ENCODE results near the gene ANAPC7. TPM values are rescaled to one million over a fixed set of nuclear protein-coding genes. Genes with fewer than 3 reads are reported as not detected.

Gene ANAPC7
- total and polyA plus RNA-seq, 2 of the 13 experiments (the other 11 are each of a cell fraction or from before 2014, with no cell fraction given), result 40.0 to 69.1 TPM

DNA sequence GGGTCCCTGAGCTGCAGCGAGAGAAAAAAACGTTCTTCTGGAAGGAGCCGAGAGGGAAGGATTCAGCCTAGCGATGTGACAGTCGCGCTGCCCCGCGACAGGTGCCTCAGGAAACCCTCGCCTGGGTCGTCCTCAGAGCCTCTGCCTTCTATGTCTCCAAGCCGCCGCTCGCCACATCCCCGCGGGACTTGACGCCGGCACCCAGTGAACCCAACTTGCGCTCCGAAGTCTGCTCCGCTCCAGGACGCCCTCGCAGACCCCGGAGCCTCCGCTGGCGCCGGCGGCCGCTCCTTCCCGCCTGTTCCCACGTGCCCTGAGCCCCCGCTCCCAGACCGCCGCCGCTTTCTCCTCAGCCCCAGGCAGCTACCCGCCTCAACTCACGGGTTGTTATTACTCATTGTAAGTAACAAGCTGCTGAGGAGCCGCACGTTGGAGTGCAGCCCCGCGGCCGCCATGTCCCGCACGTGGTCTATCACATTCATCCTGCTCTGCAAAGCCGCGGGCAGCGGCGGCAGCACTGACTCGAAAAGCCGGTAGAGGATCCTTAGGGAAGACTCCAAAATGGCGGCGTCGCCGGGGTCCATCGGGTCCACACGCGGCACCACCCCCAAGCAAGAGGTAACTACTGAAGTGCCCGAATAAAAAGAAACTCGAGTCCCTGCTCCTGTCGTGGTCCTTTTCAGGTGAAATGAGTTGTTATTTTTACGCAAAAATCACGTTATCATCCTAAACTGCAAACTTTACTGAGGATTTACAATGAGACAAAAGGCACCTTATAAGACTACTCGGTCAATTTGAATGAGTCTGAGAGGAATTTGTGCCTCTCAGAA lies at the start of gene ANAPC7 (continued):
- TF ChIP-seq ZNF549 (CRISPR knock-in tag; IDR thresholded peaks at IDR 0.05), result no peak
- peak; percentile 35 for TF ChIP-seq HNRNPLL (IDR thresholded peaks at IDR 0.05; ENCODE audit: low read depth, low read length, poor library complexity, severe bottlenecking)
- TF ChIP-seq, protein P1, sequence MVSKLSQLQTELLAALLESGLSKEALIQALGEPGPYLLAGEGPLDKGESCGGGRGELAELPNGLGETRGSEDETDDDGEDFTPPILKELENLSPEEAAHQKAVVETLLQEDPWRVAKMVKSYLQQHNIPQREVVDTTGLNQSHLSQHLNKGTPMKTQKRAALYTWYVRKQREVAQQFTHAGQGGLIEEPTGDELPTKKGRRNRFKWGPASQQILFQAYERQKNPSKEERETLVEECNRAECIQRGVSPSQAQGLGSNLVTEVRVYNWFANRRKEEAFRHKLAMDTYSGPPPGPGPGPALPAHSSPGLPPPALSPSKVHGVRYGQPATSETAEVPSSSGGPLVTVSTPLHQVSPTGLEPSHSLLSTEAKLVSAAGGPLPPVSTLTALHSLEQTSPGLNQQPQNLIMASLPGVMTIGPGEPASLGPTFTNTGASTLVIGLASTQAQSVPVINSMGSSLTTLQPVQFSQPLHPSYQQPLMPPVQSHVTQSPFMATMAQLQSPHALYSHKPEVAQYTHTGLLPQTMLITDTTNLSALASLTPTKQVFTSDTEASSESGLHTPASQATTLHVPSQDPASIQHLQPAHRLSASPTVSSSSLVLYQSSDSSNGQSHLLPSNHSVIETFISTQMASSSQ (IDR thresholded peaks at IDR 0.05; ENCODE audit: low read depth), result no peak
- TF ChIP-seq, protein P1 (CRISPR knock-in tag; IDR thresholded peaks at IDR 0.05; ENCODE audit: borderline replicate concordance), result peak; percentile 32; the same call in 1 of the 2 replicates
- TF ChIP-seq, protein P2, sequence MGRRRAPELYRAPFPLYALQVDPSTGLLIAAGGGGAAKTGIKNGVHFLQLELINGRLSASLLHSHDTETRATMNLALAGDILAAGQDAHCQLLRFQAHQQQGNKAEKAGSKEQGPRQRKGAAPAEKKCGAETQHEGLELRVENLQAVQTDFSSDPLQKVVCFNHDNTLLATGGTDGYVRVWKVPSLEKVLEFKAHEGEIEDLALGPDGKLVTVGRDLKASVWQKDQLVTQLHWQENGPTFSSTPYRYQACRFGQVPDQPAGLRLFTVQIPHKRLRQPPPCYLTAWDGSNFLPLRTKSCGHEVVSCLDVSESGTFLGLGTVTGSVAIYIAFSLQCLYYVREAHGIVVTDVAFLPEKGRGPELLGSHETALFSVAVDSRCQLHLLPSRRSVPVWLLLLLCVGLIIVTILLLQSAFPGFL (CRISPR knock-in tag; IDR thresholded peaks at IDR 0.05), result no peak
- no peak for TF ChIP-seq HOXA7 (CRISPR knock-in tag; IDR thresholded peaks at IDR 0.05)
- no peak for TF ChIP-seq NR3C1 (CRISPR knock-in tag; IDR thresholded peaks at IDR 0.05)
- peak; percentile 96 for TF ChIP-seq MYC (CRISPR knock-in tag; IDR thresholded peaks at IDR 0.05; ENCODE audit: borderline replicate concordance)
- TF ChIP-seq ZFY (CRISPR knock-in tag; IDR thresholded peaks at IDR 0.05), result peak; percentile 45; the same call in 1 of the 2 replicates
- TF ChIP-seq SATB2 (CRISPR knock-in tag; IDR thresholded peaks at IDR 0.05), result peak; percentile 61; the same call in 1 of the 2 replicates
- TF ChIP-seq, protein P3, sequence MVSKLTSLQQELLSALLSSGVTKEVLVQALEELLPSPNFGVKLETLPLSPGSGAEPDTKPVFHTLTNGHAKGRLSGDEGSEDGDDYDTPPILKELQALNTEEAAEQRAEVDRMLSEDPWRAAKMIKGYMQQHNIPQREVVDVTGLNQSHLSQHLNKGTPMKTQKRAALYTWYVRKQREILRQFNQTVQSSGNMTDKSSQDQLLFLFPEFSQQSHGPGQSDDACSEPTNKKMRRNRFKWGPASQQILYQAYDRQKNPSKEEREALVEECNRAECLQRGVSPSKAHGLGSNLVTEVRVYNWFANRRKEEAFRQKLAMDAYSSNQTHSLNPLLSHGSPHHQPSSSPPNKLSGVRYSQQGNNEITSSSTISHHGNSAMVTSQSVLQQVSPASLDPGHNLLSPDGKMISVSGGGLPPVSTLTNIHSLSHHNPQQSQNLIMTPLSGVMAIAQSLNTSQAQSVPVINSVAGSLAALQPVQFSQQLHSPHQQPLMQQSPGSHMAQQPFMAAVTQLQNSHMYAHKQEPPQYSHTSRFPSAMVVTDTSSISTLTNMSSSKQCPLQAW (CRISPR knock-in tag; IDR thresholded peaks at IDR 0.05), result no peak
- TF ChIP-seq, protein P4, sequence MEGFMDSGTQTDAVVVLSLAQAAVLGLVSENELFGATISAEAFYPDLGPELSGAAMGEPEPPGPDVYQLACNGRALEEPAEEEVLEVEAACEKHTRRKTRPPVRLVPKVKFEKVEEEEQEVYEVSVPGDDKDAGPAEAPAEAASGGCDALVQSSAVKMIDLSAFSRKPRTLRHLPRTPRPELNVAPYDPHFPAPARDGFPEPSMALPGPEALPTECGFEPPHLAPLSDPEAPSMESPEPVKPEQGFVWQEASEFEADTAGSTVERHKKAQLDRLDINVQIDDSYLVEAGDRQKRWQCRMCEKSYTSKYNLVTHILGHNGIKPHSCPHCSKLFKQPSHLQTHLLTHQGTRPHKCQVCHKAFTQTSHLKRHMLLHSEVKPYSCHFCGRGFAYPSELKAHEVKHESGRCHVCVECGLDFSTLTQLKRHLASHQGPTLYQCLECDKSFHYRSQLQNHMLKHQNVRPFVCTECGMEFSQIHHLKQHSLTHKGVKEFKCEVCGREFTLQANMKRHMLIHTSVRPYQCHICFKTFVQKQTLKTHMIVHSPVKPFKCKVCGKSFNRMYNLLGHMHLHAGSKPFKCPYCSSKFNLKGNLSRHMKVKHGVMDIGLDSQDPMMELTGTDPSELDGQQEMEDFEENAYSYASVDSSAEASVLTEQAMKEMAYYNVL (CRISPR knock-in tag; IDR thresholded peaks at IDR 0.05; ENCODE audit: borderline replicate concordance), result no peak
- TF ChIP-seq, protein P5, sequence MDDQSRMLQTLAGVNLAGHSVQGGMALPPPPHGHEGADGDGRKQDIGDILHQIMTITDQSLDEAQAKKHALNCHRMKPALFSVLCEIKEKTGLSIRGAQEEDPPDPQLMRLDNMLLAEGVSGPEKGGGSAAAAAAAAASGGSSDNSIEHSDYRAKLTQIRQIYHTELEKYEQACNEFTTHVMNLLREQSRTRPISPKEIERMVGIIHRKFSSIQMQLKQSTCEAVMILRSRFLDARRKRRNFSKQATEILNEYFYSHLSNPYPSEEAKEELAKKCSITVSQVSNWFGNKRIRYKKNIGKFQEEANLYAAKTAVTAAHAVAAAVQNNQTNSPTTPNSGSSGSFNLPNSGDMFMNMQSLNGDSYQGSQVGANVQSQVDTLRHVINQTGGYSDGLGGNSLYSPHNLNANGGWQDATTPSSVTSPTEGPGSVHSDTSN (CRISPR knock-in tag; IDR thresholded peaks at IDR 0.05; ENCODE audit: borderline replicate concordance), result no peak
- no peak for TF ChIP-seq PCBP1 (IDR thresholded peaks at IDR 0.05; ENCODE audit: borderline replicate concordance, low read depth, low read length)
- peak; percentile 58; the same call in 1 of the 2 replicates for TF ChIP-seq ZNF331 (CRISPR knock-in tag; IDR thresholded peaks at IDR 0.05)
- TF ChIP-seq HOXA3 (CRISPR knock-in tag; IDR thresholded peaks at IDR 0.05), result peak; percentile 88
- TF ChIP-seq HNF4A (CRISPR knock-in tag; IDR thresholded peaks at IDR 0.05), result no peak
- no peak for TF ChIP-seq XBP1 (CRISPR knock-in tag; IDR thresholded peaks at IDR 0.05)
- no peak for TF ChIP-seq ZNF180 (CRISPR knock-in tag; IDR thresholded peaks at IDR 0.05; ENCODE audit: borderline replicate concordance, low read depth)

Measured in HepG2 (cell line).